DOHH2 (cell line): ENCODE measurements around the gene OXCT2.

Experiments
- H3F3A ChIP-seq: fragments of 200-600 bp; sonication (generic), shearing (Covaris generic); 2 replicates; pipeline ENCODE4 v1.6.0; 2016; ENCODE audit warnings: antibody characterized with exemption, mild to moderate bottlenecking; ENCODE audit not compliant: control insufficient read depth, insufficient read depth
- H3K27ac ChIP-seq: fragments of 200-600 bp; sonication (generic); 2 replicates; pipeline ENCODE4 v1.5.1; 2014; ENCODE audit warnings: low read depth, mild to moderate bottlenecking, low read length, moderate library complexity
- H3K27me3 ChIP-seq: fragments of 200-600 bp; sonication (generic); 2 replicates; pipeline ENCODE4 v1.6.1; 2014; ENCODE audit warnings: mild to moderate bottlenecking, low read length, mixed read lengths; ENCODE audit not compliant: control insufficient read depth
- H3K36me3 ChIP-seq: fragments of 200-600 bp; sonication (generic); 2 replicates; pipeline ENCODE4 v1.6.1; 2014; ENCODE audit warnings: mild to moderate bottlenecking, low read length, moderate library complexity, mixed read lengths; ENCODE audit not compliant: control insufficient read depth
- H3K4me1 ChIP-seq: fragments of 200-600 bp; sonication (generic); 2 replicates; pipeline ENCODE4 v1.6.1; 2014; ENCODE audit warnings: mild to moderate bottlenecking, low read length, mixed read lengths; ENCODE audit not compliant: control insufficient read depth
- H3K4me2 ChIP-seq: fragments of 200-600 bp; sonication (generic); 2 replicates; pipeline ENCODE4 v1.6.0; 2014; ENCODE audit warnings: mild to moderate bottlenecking, low read length, moderate library complexity
- H3K4me3 ChIP-seq: fragments of 200-600 bp; sonication (generic); 2 replicates; pipeline ENCODE4 v1.5.1; 2014; ENCODE audit warnings: mild to moderate bottlenecking, low read length, mixed read lengths
- H3K79me2 ChIP-seq: fragments of 200-600 bp; sonication (generic); 2 replicates; pipeline ENCODE4 v1.6.1; 2014; ENCODE audit warnings: mild to moderate bottlenecking, low read length, mixed read lengths; ENCODE audit not compliant: control insufficient read depth
- H3K9me2 ChIP-seq: fragments of 200-600 bp; sonication (generic); replicated peaks from 2 replicates; pipeline ENCODE4 v1.6.1; 2014; ENCODE audit warnings: mild to moderate bottlenecking, low read length, mixed read lengths; ENCODE audit not compliant: control insufficient read depth
- H3K9me3 ChIP-seq: fragments of 200-600 bp; sonication (generic); 2 replicates; pipeline ENCODE4 v1.6.1; 2014; ENCODE audit warnings: antibody characterized with exemption, low read length, mixed read lengths; ENCODE audit not compliant: control insufficient read depth, insufficient read depth
- H4K20me1 ChIP-seq: fragments of 200-600 bp; sonication (generic); 2 replicates; pipeline ENCODE4 v1.6.0; 2014; ENCODE audit warnings: low read depth, mild to moderate bottlenecking, antibody characterized with exemption, low read length, moderate library complexity; ENCODE audit not compliant: control insufficient read depth, insufficient read depth
- CTCF ChIP-seq: fragments of 200-600 bp; sonication (generic); IDR thresholded peaks from one replicate; pipeline ENCODE4 v1.5.1; 2014; ENCODE audit warnings: antibody characterized with exemption, mild to moderate bottlenecking, low read depth, low read length; ENCODE audit not compliant: poor library complexity, severe bottlenecking
- EZH2phosphoT487 ChIP-seq: fragments of 200-600 bp; sonication (generic); IDR thresholded peaks from 2 replicates; pipeline ENCODE4 v1.6.1; 2017; ENCODE audit warnings: borderline replicate concordance, mild to moderate bottlenecking, antibody characterized with exemption, low read length, moderate library complexity, mixed read lengths

Gene OXCT2

DNA sequence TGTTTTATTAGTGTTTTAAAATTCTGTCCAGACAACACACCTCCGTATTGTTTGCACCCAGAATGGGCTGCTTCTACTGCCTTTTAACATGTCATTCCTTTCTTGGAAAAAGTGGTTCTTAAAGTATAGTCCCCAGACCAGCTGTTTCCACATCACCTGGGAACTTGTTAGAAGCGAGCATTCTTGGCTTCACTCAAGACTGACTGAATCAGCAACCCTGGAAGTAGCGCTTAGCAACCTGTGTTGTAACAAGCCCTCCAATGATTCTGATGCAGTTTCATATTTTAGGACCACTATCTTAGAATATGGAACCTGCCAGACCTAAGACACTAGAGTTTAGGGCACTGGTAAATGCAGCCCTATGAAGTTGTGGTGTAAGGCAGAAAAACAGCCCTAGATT, 38.4 kb downstream of the OXCT2 start:
- no peaks in the 10 kb centered on the region for H4K20me1 ChIP-seq
- no peaks in the 10 kb centered on the region for H3K9me3 ChIP-seq

DNA sequence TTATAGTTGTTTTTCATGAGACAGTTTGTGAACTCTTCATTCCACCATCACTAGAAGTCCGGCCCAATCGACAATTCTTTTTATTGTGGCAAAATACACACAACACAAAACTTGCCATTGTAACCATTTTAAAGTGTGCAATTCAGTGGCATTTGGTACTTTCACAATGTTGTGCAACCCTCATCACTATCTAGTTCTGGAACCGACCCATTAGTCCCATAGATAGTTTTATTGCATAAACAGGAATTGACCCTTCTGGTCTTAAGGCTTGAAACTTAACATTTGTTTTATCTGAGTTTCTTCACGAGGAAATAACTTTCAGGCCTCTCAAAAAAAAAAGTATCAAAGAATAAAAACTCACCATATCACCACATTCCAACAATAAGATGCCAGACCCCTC, 41.3 kb downstream of the OXCT2 start:
- no peaks in the 10 kb centered on the region for H4K20me1 ChIP-seq
- no peaks in the 10 kb centered on the region for H3F3A ChIP-seq
- TF ChIP-seq CTCF = no peak
- no peak for TF ChIP-seq EZH2phosphoT487
- H3K9me3 ChIP-seq = no peaks in the 10 kb centered on the region
- H3K4me1 ChIP-seq = peaks cover 8% of the 10 kb centered on the region; the same call in 1 of the 2 replicates
- no peak overlapping the region for H3K4me2 ChIP-seq
- H3K9me2 ChIP-seq = no peaks in the 10 kb centered on the region
- no peak overlapping the region for H3K27ac ChIP-seq
- no peak overlapping the region for H3K4me3 ChIP-seq
- H3K27me3 ChIP-seq = peaks cover 65% of the 10 kb centered on the region
- no peaks in the 10 kb centered on the region for H3K79me2 ChIP-seq
- H3K36me3 ChIP-seq = no peaks in the 10 kb centered on the region

More for the DNA sequence above, 38.4 kb downstream of the OXCT2 start:
- Histone ChIP-seq H3K79me2 (no peaks in the 10 kb centered on the region), H3F3A (no peaks in the 10 kb centered on the region), H3K4me2 (no peak overlapping the region), H3K27ac (no peak overlapping the region), H3K27me3 (peaks cover 52% of the 10 kb centered on the region), H3K4me3 (no peak overlapping the region), H3K36me3 (no peaks in the 10 kb centered on the region), H3K9me2 (no peaks in the 10 kb centered on the region), H3K4me1 (peaks cover 2% of the 10 kb centered on the region; the same call in 1 of the 2 replicates)
- TF ChIP-seq EZH2phosphoT487 (no peak), CTCF (no peak)

DNA sequence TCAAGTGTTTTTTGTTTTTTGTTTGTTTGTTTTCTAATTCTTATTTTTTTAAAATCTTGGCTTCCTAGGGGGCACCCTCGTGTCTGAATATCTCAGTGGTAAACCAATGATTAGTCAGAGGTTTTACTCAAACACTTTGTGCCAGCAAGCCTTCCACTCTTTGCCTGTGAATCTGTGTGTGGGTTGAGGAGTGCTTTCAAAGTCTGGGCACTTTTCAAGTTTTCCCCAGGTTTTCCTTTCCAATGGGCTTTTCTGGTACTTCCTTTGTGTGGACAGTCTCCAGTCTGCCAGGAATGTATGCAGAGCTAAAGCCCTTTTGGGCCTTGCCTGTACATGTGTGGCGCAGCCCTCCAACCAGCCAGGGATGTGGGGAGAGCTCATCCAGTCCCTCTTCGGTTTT, 42.1 kb downstream of the OXCT2 start:
- no peaks in the 10 kb centered on the region for H3K36me3 ChIP-seq
- no peaks in the 10 kb centered on the region for H3F3A ChIP-seq
- no peaks in the 10 kb centered on the region for H3K9me3 ChIP-seq
- no peak overlapping the region for H3K4me3 ChIP-seq
- TF ChIP-seq EZH2phosphoT487 (no peak), CTCF (no peak)
- H3K9me2 ChIP-seq = no peaks in the 10 kb centered on the region
- no peak overlapping the region for H3K27ac ChIP-seq
- H3K4me1 ChIP-seq = peaks cover 8% of the 10 kb centered on the region; the same call in 1 of the 2 replicates
- H3K27me3 ChIP-seq = peaks cover 73% of the 10 kb centered on the region
- no peaks in the 10 kb centered on the region for H4K20me1 ChIP-seq
- no peaks in the 10 kb centered on the region for H3K79me2 ChIP-seq
- no peak overlapping the region for H3K4me2 ChIP-seq
